ENCODE data around the gene CFAP20DC. TPM values are rescaled to one million over a fixed set of nuclear protein-coding genes. Genes with fewer than 3 reads are reported as not detected.

The CFAP20DC gene
- total and polyA plus RNA-seq, 2 donors (not counting 1 experiment from before 2014, with no cell fraction given), result 1.9 to 3.8 TPM

DNA sequence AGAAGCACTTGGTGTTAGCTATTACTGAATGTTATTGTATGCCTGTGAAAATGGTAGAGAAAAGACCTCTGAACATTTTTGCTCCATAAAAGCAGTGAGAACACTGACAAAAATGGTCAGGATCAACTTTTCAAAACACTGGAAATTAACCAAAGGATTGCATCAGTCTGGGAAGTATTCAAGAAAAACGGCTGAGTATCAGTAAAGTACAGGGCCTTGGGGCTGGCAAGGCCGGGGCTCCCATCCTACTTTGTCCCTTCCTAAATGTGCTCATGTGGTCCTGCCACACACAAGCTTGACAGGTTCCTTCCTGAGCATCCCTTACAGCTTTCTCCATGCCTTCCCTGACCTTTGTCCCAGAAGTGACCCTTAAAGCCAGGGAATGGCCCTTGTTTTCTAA lies 84.0 kb downstream of the CFAP20DC start:
- DNase-seq (ENCODE audit: low read depth in 2 of 2), result peak; percentile 49 to 82
- no peak overlapping the region for H3K9ac ChIP-seq (ENCODE audit: insufficient read depth, low read length)
- H3K4me2 ChIP-seq (ENCODE audit: extremely low read depth, insufficient read depth, low read length), result no peak overlapping the region

DNA sequence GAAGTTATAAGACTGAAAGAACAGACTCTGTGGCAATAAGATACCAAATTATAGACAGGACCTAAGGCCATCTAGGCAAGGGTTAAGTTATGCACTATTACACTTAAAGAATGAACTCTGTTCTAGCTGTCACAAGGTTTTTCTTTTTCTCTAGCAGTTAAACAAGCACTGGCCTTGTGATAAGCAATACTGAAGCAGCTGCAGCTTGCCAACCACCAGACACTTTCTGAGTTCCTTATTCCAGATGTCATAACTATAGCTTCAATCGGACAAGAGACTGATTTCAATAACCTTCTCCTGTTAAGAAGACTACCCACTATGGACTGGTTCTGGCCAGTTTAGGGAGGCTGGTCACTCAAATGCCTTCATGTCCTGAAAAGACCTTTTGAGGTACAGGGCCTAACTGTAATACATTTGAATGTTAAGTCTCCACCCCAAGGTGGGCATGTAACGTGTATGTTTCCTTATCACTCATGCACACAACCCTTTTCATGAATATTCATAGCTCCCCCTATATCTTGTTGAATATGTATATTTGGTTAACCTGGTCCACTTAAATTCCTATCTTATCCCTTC lies 85.8 kb downstream of the CFAP20DC start:
- Histone ChIP-seq H3K4me1 (ENCODE audit: control insufficient read depth, extremely low read depth, insufficient read depth, low read length) (peaks cover 11% of the 10 kb centered on the region), H3K27ac (ENCODE audit: insufficient read depth, low read length) (no peak overlapping the region), H3K36me3 (ENCODE audit: control insufficient read depth, insufficient read depth, low read length) (no peaks in the 10 kb centered on the region), H3K79me2 (ENCODE audit: control insufficient read depth, insufficient read depth, low read length) (no peaks in the 10 kb centered on the region), H3K4me2 (ENCODE audit: extremely low read depth, insufficient read depth, low read length) (no peak overlapping the region), H2AFZ (ENCODE audit: low read length) (peak overlapping the region; percentile 5), H3K4me3 (replicated peaks in 1 of 4; ENCODE audit: control extremely low read depth in 1 of 4, insufficient read depth in 1 of 4, low read depth in 3 of 4, low read length in 4 of 4) (no peak overlapping the region), H3K9me3 (ENCODE audit: control insufficient read depth, insufficient read depth, low read depth, low read length) (no peaks in the 10 kb centered on the region), H4K20me1 (ENCODE audit: control insufficient read depth, extremely low read depth, insufficient read depth, low read length) (no peaks in the 10 kb centered on the region), H3K9ac (ENCODE audit: insufficient read depth, low read length) (no peak overlapping the region), H3K27me3 (ENCODE audit: control insufficient read depth, insufficient read depth, low read length) (no peaks in the 10 kb centered on the region)
- TF ChIP-seq EZH2 (IDR thresholded peaks at IDR 0.05; ENCODE audit: low read length, missing control alignments), result no peak
- DNase-seq (ENCODE audit: low read depth in 2 of 2), result peak; percentile 6 to 43

More for the DNA sequence above, 84.0 kb downstream of the CFAP20DC start:
- TF ChIP-seq, protein P1, sequence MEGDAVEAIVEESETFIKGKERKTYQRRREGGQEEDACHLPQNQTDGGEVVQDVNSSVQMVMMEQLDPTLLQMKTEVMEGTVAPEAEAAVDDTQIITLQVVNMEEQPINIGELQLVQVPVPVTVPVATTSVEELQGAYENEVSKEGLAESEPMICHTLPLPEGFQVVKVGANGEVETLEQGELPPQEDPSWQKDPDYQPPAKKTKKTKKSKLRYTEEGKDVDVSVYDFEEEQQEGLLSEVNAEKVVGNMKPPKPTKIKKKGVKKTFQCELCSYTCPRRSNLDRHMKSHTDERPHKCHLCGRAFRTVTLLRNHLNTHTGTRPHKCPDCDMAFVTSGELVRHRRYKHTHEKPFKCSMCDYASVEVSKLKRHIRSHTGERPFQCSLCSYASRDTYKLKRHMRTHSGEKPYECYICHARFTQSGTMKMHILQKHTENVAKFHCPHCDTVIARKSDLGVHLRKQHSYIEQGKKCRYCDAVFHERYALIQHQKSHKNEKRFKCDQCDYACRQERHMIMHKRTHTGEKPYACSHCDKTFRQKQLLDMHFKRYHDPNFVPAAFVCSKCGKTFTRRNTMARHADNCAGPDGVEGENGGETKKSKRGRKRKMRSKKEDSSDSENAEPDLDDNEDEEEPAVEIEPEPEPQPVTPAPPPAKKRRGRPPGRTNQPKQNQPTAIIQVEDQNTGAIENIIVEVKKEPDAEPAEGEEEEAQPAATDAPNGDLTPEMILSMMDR (conservative IDR thresholded peaks at IDR 0.05 in 1 of 2, IDR thresholded peaks at IDR 0.05 in 1 of 2; ENCODE audit: low read depth in 1 of 2, low read length in 2 of 2), result no peak
- no peak for TF ChIP-seq EZH2 (IDR thresholded peaks at IDR 0.05; ENCODE audit: low read length, missing control alignments)
- Histone ChIP-seq H4K20me1 (ENCODE audit: control insufficient read depth, extremely low read depth, insufficient read depth, low read length) (no peaks in the 10 kb centered on the region), H3K79me2 (ENCODE audit: control insufficient read depth, insufficient read depth, low read length) (no peaks in the 10 kb centered on the region), H2AFZ (ENCODE audit: low read length) (peak overlapping the region; percentile 91), H3K9me3 (ENCODE audit: control insufficient read depth, insufficient read depth, low read depth, low read length) (no peaks in the 10 kb centered on the region), H3K27me3 (ENCODE audit: control insufficient read depth, insufficient read depth, low read length) (no peaks in the 10 kb centered on the region), H3K4me1 (ENCODE audit: control insufficient read depth, extremely low read depth, insufficient read depth, low read length) (peaks cover 11% of the 10 kb centered on the region), H3K27ac (ENCODE audit: insufficient read depth, low read length) (peak overlapping the region; percentile 6), H3K4me3 (replicated peaks in 1 of 4; ENCODE audit: control extremely low read depth in 1 of 4, insufficient read depth in 1 of 4, low read depth in 3 of 4, low read length in 4 of 4) (no peak overlapping the region), H3K36me3 (ENCODE audit: control insufficient read depth, insufficient read depth, low read length) (no peaks in the 10 kb centered on the region)

DNA sequence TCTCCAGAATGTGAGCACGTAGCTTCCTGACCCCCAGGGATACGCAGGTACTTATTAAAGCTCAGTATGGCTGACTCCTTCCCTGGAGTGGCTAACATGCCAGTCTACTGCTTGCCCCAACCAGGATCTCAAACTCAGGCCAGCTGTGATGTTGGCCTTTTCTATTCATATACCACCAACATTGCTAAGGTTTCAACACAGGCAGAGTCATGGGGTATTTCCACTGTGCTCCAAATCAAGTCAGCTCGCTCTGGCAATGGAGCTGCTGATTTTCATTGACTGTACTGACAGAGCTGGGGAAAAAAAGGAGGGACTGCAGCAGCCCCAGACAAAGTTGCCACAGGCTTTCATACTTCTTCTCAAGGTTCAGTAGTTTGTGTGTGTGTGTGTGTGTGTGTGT lies 87.0 kb downstream of the CFAP20DC start:
- Histone ChIP-seq H3K36me3 (ENCODE audit: control insufficient read depth, insufficient read depth, low read length) (no peaks in the 10 kb centered on the region), H4K20me1 (ENCODE audit: control insufficient read depth, extremely low read depth, insufficient read depth, low read length) (no peaks in the 10 kb centered on the region), H3K4me2 (ENCODE audit: extremely low read depth, insufficient read depth, low read length) (no peak overlapping the region), H3K79me2 (ENCODE audit: control insufficient read depth, insufficient read depth, low read length) (no peaks in the 10 kb centered on the region), H2AFZ (ENCODE audit: low read length) (no peak overlapping the region), H3K4me1 (ENCODE audit: control insufficient read depth, extremely low read depth, insufficient read depth, low read length) (peaks cover 11% of the 10 kb centered on the region), H3K27me3 (ENCODE audit: control insufficient read depth, insufficient read depth, low read length) (no peaks in the 10 kb centered on the region), H3K27ac (ENCODE audit: insufficient read depth, low read length) (peak overlapping the region; percentile 5), H3K9ac (ENCODE audit: insufficient read depth, low read length) (no peak overlapping the region), H3K4me3 (replicated peaks in 1 of 4; ENCODE audit: control extremely low read depth in 1 of 4, insufficient read depth in 1 of 4, low read depth in 3 of 4, low read length in 4 of 4) (no peak overlapping the region), H3K9me3 (ENCODE audit: control insufficient read depth, insufficient read depth, low read depth, low read length) (no peaks in the 10 kb centered on the region)
- DNase-seq (ENCODE audit: low read depth in 2 of 2), result peak; percentile 32 to 36
- TF ChIP-seq, protein P1 (conservative IDR thresholded peaks at IDR 0.05 in 1 of 2, IDR thresholded peaks at IDR 0.05 in 1 of 2; ENCODE audit: low read depth in 1 of 2, low read length in 2 of 2), result no peak
- no peak for TF ChIP-seq EZH2 (IDR thresholded peaks at IDR 0.05; ENCODE audit: low read length, missing control alignments)
